Right hindlimb (tissue), 1 donor: ENCODE measurements around the gene DNAI1.
A peak's percentile ranks its signal among the peaks of the same experiment; 100 is the strongest.

Experiments
- DNase-seq: peaks from one replicate; pipeline ENCODE4 v3.0.0-alpha.2; 2018

DNAI1 gene

DNA sequence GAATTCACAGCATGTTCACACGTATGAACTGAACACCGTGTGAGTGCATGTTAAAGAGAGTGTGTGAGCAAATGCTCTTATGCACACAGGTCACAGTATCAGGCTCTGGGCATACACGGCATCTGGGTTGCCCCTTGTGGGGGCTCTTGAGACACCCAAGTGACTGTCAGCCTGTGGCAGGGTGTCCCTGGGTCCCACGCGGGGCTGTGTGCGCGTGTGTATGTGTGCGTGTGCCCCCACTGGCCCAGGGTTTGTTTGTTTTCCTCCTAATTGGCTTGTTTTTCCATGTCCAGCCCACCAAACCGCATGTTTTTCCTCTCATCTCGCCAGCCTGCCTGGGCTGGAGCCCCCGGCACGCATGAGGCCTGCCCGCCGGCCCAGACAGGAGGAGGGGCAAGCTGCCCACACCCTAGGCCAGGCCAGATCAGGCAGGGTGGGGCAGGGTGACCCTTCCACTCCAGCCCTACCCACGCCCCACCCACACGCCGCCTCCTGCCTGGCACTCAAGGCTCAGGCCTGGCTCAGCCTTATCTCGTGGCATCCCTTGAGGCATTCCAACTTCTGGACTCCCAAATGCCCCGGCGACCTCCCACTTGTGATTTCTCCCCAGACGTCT is 102.1 kb downstream of the DNAI1 start:
- DNase-seq: peak; percentile 36

DNA sequence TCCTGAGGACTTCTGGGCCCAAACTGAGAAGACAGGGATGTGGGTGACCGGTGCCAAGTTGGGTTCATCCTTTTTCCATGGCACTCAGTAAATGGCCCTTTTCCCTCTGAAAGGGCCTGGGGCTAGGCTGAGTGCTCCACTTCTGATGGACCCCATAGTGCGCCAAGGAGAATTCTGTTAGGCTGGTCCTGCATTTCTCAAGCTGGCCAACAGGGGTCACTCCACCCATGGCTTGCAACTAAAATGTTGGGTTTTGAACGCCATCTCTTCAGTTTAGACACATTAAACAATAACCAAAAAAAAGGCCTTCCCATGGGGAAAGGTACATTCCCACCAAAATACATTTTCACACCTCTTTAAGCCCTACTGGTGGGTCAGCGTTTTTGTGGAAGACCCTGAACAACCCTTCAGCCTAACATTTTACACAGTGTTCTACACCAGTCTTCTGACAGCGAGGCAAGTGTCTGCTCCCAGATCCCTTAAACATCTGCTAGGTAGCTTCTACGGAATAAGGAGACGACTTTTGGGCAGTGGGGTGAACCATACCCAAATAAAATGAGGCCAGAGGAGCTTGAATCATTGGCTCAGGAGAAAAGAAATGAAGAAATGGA is 103.6 kb downstream of the DNAI1 start:
- DNase-seq: no peak

DNA sequence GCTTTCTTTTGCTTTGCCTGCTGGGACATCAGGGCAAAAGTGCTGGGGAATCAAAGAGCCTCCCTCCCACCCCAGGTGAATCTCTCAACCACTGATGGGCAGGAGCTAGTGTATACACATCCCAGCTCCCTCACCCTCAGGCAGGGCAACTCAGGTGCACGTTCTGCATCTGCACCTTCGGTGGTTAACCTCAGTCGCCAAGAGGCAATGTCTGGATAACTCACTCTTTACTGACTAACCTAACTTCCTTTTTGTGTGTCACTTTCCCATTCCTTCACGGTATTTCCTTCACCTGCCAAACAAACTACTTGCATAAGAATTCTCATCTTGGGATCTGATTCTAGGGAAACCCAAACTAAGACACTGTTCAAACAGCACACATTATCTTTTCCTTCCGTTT is 104.7 kb downstream of the DNAI1 start:
- no peak for DNase-seq

DNA sequence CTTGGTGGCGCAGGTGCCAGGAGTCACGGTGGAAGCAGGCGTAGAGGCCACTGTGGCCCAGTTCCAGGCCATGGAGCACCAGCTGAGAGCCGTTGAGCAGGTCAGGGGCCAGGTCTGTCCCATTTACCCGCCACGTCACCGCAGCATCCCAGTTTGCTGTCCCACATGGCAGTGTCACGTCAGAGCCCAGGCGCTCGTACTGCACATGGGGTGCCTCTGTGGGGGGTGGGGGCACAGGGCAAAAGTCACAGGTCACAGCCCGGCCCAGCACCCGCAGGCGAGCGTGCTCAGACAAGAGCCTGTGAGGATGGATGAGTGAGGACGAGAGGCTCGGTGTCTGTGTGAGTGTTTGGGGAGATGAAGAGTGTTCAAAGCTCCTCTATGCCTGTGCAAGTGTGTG is 106.0 kb downstream of the DNAI1 start:
- no peak for DNase-seq

DNA sequence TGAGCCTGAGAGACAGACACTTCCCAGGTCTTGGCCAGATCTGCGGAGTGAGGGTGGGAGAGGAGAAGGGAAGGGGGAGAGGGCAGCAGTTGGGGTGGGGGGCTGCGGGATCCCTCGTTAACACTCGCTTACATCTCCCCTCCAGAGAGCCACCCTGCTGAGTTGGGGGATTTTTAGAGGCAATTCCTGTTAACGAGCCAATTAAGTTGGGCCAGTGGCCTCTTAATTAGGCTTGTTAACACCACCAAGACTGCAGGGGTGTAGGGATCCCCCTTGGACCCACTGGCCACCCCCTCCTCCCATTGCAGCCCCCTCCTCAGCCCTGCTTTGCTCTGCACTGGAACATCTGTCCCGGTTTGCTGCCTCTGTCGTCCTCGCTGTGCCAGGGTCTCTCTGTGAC is 107.3 kb downstream of the DNAI1 start:
- DNase-seq: no peak

DNA sequence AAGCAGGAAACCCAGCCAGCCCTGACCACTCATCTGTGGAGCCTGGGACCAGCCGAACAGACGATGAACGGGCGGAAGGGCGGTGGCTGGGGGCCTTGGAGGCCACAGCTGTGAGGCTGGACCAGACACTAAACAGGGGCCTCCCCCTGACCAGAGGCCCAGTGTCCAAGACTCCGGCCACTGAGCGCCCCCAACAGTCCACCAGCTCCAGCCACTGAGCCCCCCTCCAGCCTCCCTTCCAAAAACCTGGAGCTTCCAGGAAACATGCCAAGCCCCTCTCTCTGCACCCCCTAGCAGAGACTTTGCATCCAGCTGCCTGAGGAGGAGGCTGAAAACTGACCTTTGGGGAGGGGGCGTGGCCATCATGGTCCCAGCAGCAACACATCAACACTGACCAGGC is 107.7 kb downstream of the DNAI1 start:
- DNase-seq: peak; percentile 74

DNA sequence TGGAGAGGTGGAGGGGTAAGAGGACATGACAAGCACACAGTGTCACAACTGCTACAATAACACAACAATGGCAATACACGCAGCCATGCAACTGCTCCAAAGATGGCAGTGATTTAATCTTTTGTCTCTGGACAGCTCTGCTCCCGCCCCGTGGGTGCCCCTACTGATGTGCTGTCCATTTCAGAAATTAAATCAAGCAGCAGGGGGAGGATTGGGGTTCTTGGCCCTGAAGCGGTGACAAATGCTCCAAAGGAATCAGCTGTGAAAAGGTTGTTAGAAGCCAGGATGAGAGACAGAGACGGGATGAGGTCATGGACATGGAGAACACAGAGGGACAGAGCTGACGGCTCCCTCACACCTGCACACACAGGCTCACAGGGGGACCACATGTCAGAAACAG is 108.4 kb downstream of the DNAI1 start:
- no peak for DNase-seq

DNA sequence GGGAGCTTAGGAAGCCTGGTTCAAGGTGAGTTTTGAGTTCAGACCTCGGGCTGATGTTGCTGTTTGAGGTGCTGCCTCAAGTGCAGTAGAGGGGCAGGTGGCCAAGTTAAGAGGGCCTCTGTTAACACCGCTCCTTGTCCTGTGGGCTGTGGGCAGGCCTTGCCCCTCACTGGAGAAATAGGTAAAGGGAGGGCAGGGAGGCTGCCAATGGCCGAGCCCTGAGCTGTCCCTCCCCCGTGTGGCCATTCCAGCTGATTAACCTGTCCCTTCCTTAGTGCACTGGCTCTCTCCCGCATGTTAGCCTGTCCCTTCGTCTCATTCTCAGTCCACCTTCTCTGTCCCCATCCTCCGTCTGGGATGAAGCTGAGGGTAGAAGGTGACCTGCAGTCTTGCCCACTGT is 109.5 kb downstream of the DNAI1 start:
- no peak for DNase-seq

DNA sequence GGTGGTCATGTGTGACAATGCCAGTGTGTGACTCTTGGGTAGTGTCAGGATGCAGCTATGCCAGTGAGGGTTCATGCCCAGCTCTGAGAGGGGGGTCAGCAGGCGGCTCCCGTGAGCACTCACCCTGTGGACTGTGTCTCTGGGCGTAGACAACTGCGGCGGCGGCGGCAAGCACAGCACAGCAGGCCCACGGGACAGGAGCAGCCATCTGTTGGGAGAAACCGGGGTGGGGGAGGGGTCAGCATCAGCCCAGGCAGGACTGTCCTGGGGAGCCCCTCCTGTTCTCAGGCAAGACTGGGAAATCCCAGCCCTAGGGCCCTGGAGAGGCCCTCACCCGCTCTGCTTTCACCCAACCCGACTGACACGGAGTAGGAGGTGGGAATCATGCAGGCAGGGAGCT is 110.2 kb downstream of the DNAI1 start:
- no peak for DNase-seq

DNA sequence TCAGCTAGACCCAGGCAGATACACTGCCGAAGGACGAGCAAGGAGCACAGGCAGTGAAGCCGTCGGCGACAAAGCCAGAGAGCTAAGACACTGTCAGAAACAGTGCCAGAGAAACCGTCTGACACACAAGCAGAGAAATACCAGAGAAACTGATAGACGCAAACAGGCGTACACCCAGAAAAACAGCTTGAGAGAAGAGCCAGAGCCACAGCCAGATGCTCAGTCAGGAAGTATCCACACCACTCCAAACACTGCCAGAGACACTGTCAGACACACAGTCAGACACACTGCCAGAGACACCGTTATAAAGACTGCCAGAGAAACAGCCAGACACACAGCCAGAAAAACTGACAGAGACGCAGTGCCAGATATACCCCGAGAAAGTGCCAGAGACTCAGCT is 111.8 kb downstream of the DNAI1 start:
- no peak for DNase-seq
